Cerebellar nuclear complex (tissue), 1 donor: Measurements from ENCODE around the gene ABCC4.

Experiments
- DNase-seq, 2 experiments: peaks; one replicate each; lab custom pipeline; 2025; lab: John Stamatoyannopoulos, UW

ABCC4 gene

DNA sequence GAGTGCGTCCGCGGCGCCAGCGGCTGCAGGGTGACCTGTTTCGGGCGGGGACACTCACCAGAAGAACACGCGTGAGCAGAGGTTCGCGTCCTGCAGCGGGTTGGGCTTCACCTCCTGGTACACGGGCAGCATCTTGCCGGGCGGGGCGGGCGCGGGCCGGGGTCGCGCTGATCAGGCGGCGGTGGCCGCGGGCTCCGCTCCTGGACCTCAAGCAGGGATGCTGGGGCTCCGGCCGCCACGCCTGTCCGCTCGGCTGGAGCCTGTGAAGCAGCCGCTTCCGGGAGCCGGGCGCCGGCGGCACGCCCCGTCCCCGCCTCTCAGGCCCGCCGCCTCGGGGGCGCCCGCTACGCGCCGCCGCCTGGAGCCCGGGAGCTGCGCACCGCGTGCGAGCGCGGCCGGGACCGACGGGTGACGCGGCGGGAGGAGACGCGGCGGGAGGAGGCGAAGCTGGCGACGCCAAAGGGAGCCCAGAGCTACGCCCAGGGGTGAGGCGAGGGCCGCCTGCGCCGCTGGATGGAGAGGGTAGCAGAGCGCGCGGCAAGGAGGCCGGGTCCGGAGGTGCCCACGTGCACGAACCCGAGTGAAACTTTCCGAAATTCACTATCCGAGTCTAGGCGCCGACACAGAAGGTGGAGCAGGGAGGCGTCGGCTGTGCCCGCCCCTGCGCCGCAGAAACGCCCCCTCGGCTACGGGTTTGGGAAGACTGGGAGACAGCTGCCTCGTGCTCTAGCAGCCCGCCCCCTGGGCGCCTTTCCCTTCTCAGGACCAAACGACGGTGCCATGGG, at the start of gene ABCC4:
Gene ABCC4 (minus strand): TSS at position 269 of the 785 bp plus-strand sequence. CDS start 137 bp downstream, at position 132.
- DNase-seq, result no peak

GRCh38 chr13:95349267-95349666, 48.0 kb upstream of the ABCC4 start:
- no peak for DNase-seq

DNA sequence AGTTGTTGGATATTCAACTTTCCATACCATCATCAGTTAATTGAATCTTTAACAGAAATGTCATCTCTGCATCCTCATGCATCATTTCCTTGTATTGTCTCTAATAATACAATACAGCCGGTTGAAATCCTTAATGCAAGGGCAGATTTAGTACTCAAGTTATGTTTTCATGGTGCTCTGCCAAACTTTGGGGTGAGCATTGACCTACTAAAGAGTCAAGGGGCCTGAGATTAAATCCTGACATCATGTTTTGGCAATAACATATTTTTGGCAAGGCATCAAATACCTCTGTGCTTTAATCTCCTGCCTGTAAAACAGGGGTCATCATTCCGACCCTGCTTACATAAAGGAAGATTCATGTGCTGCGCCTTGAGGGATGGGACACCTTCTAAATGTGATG, 42.7 kb upstream of the ABCC4 start:
- DNase-seq, result no peak

DNA sequence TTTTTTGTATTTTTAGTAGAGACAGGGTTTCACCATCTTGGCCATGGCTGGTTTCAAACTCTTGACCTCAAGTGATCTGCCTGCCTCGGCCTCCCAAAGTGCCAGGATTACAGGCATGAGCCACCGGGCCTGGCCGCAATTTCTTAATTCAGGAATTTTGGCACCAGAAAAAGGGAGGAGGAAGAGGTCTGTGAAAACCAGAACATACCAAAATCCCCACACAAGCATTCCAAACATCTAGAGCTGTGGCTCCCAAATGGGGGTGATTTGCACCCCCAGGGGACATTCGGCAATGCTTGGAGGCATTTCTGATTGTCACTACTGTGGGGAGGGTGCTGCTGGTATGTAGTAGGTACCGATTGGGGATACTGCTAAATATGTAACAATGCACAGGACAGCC, 40.2 kb upstream of the ABCC4 start:
- no peak for DNase-seq

GRCh38 chr13:95338905-95339304, 37.7 kb upstream of the ABCC4 start:
- DNase-seq, result no peak

DNA sequence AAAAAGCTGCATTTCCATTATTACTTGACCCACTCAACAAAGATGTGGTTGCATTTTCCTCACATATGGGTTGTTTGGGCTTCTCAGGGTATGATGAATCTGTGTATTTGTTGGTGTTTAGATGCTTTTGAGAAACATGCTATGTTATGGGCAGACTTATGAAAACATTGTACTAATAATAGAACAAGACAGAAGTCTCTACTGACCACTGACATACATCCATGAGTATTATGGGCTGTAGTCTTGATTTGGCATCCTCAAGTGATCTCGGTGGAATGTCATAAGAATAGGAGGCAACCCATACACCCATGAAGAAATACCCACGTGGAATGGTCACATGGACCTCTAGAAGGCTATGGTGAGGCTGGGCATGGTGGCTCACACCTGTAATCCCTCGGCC, 36.3 kb upstream of the ABCC4 start:
- no peak for DNase-seq

DNA sequence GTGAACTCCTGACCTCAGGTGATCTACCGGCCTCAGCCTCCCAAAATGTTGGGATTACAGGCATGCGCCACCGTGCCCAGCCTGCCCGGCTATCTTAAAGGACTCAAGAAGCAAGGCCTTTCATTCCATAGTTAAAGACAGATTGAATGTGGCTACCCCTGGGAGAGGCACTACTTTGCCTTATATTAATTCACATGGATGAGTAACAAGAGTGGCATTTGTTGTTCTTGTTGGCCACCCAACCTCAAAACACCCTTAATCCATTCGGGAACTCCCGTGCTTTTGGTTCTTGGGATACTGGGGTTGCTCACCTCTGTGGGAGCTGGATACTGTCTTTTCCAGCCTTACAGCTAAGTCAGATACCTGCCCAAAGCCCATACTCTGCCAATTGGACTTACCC, 34.4 kb upstream of the ABCC4 start:
- DNase-seq, result no peak

DNA sequence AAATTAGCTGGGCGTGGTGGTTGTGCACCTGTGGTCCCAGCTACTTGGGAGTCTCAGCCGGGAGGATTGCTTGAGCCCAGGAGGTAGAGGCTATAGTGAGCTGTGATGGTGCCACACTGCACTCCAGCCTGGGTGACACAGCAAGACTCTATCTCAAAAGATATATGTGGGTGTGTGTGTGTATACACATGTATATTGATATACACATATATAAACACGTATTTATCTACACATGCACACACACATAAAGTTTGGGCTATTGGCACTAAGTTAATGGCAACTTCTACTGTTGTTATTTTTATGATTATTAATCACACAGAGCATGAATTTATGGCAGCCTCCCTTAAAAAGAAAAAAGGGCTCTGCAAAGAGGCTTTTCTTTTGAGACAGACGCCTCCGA, 27.1 kb upstream of the ABCC4 start:
- DNase-seq, result no peak

GRCh38 chr13:95327190-95327589, 25.9 kb upstream of the ABCC4 start:
- DNase-seq, result no peak

DNA sequence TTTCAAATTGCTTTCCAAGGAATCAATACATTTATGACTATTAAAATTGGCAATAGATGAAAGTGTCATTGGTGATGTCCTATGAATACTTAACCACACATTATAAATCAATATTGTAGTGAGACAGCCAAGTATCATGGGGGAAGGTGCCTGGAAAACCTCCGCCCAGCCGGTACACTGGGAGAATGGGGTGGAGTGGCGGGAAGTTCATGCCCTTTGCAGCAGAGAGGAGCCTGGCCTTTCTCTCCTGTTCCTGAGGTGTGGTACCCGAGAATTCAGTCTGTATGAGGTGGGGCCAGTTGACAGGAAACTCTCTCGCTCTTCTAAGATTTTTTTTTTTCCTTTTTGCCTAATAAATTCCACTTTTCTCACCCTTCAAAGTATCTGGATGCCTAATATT, 25.4 kb upstream of the ABCC4 start:
- no peak for DNase-seq

GRCh38 chr13:95325485-95325884, 24.2 kb upstream of the ABCC4 start:
- no peak for DNase-seq

- DNase-seq, result no peak
These were observed 22.8 kb upstream of the ABCC4 start for GRCh38 chr13:95323930-95324662.

GRCh38 chr13:95319551-95320274, 18.5 kb upstream of the ABCC4 start:
- no peak for DNase-seq

DNA sequence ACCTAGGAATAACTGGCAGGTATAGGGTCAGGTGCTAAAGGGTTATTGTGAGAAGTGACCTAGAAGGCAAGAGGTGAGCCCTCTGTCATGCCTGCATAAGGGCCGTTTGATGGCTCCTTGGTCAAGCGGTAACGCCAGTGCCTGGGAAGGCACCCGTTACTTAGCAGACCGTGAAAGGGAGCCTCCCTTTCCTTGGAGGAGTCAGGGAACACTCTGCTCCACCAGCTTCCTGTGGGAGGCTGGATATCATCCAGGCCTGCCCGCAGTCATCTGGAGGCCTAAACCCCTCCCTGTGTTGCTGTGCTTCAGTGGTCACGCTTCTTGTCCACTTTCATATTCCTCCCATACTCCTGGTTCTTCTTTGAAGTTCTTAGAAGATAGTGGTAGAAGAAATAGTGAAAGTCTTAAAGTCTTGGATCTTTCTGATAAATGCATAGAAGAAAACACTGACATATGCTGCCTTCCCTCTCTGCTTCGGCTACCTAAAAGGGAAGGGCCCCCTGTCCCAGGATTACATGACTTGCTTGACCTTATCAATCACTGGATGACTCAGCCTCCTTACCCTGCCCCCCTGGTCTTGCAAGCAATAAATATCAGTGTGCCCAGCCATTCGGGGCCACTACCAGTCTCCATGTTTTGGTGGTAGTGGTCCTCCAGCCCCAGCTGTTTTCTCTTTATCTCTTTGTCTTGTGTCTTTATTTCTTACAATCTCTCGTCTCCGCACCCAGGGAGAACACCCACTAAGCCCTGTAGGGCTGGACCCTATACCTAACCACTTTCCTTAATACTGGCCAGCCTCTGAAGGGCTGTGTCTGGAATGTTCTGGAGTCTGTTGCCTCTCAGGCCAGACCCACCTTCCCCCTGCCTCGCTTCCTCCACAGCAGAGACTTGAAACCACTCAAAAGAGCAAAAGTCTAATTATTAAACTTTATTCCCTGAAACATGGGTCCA, 16.1 kb upstream of the ABCC4 start:
- DNase-seq, result no peak

- DNase-seq, result no peak
These were observed 14.5 kb upstream of the ABCC4 start for GRCh38 chr13:95315752-95316151.

GRCh38 chr13:95307507-95307906, 6.3 kb upstream of the ABCC4 start:
- DNase-seq, result no peak

- no peak for DNase-seq
These were observed 3.2 kb upstream of the ABCC4 start for GRCh38 chr13:95304453-95304852.

- no peak for DNase-seq
These were observed 730 bp upstream of the ABCC4 start for GRCh38 chr13:95301968-95302393.

DNA sequence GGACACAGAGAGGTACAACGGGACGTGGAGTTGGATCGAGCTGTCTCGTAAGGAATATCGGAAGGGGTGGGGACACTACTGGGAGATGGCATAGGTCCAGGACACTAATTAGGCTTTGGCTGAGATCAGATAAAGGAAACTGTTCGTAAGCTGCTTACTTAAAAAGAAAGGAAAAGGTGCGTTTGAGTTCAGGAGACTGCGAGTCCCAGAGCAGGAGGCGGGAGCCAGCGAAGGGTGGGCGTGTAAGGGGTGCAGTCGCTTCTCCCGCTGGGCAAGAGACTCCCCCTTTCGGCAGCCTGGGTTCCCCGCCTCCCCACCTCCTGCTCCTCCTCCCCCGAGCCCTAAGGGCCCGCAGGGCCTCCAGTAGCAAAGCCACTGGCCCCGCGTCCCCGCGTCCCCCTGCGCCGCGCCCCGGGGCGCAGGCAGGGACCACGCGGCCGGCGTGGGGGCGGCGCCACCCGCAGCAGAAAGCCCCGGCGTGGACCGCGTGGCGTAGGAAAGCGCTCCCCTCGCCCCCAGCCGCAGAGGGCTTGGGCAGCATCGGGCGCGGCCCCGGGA, 547 bp downstream of the ABCC4 start:
- no peak for DNase-seq

DNA sequence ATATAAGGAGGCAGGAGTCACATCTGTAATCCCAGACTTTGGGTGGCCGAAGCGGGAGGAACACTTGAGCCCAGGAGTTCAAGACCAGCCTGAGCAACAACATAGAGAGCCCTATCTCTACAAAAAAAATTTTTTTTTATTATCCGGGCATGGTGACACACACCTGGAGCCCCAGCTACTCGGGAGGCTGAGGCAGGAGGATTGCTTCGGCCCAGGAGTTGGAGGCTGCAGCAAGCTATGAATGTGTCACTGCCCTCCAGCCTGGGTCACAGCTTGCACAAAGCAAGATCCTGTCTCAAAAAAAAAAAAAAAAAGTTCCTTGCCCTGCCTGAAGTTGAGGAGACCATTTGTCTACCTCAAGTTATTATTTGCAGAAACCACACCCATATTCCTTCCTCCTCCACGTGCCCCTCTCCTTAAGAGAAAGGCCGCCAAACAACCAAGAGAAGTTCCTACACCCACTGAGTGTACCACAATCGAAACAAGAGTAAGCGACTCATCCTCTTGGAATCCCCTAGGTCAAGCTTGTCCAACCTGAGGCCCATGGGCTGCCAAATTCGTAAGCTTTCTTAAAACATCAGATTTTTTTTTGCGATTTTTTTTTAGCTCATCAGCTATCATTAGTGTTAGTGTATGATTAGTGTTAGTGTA, 2.2 kb downstream of the ABCC4 start:
- no peak for DNase-seq
